H9 (cell line): ENCODE measurements around the gene FRMPD1. TPM values are rescaled to one million over a fixed set of nuclear protein-coding genes. Genes with fewer than 3 reads are reported as not detected.

Experiments
- DNase-seq: peaks from one replicate; pipeline ENCODE4 v3.0.0-alpha.2; 2017
- H2AFZ ChIP-seq: one replicate; pipeline ENCODE4 v1.6.1; 2013; ENCODE audit warnings: mild to moderate bottlenecking, low read length, control low read depth, moderate library complexity
- H2AK5ac ChIP-seq: 2 replicates; pipeline ENCODE4 v1.6.1; 2013; ENCODE audit warnings: low read length, control low read depth, mixed read lengths; ENCODE audit not compliant: insufficient read length
- H2BK120ac ChIP-seq: one replicate; pipeline ENCODE4 v1.6.1; 2013; ENCODE audit warnings: low read depth, mild to moderate bottlenecking, low read length, control low read depth, inconsistent platforms; ENCODE audit not compliant: poor library complexity, severe bottlenecking
- H2BK12ac ChIP-seq: 2 replicates; pipeline ENCODE4 v1.6.1; 2013; ENCODE audit warnings: low read length, control low read depth, mixed read lengths, low read depth; ENCODE audit not compliant: insufficient read length
- H2BK15ac ChIP-seq: 2 replicates; pipeline ENCODE4 v1.6.1; 2013; ENCODE audit warnings: low read depth, low read length, control low read depth
- H2BK20ac ChIP-seq: one replicate; pipeline ENCODE4 v1.6.1; 2013; ENCODE audit warnings: low read depth, mild to moderate bottlenecking, low read length, control low read depth, inconsistent platforms; ENCODE audit not compliant: poor library complexity, severe bottlenecking
- H2BK5ac ChIP-seq: 2 replicates; pipeline ENCODE4 v1.6.1; 2013; ENCODE audit warnings: low read length, control low read depth, mixed read lengths; ENCODE audit not compliant: insufficient read length
- H3K14ac ChIP-seq: 2 replicates; pipeline ENCODE4 v1.6.1; 2013; ENCODE audit warnings: low read length, control low read depth; ENCODE audit not compliant: insufficient read depth
- H3K18ac ChIP-seq: 2 replicates; pipeline ENCODE4 v1.6.1; 2013; ENCODE audit warnings: low read depth, mild to moderate bottlenecking, mixed read lengths, low read length, control low read depth; ENCODE audit not compliant: insufficient read length
- H3K23ac ChIP-seq: 2 replicates; pipeline ENCODE4 v1.6.1; 2013; ENCODE audit warnings: low read length, control low read depth, mixed read lengths, low read depth; ENCODE audit not compliant: insufficient read length
- H3K23me2 ChIP-seq: 2 replicates; pipeline ENCODE4 v1.6.1; 2013; ENCODE audit warnings: low read depth, mild to moderate bottlenecking, mixed read lengths, low read length, control low read depth; ENCODE audit not compliant: insufficient read length, poor library complexity, severe bottlenecking
- H3K27ac ChIP-seq: 2 replicates; pipeline ENCODE4 v1.5.1; 2013; ENCODE audit warnings: low read length, control low read depth, mixed read lengths, low read depth; ENCODE audit not compliant: insufficient read length
- H3K27me3 ChIP-seq: 2 replicates; pipeline ENCODE4 v1.6.1; 2013; ENCODE audit warnings: low read length, control low read depth, inconsistent platforms; ENCODE audit not compliant: insufficient read depth
- H3K4ac ChIP-seq: 2 replicates; pipeline ENCODE4 v1.6.1; 2013; ENCODE audit warnings: low read depth, mild to moderate bottlenecking, control low read depth, inconsistent platforms, low read length, moderate library complexity
- H3K4me1 ChIP-seq: 2 replicates; pipeline ENCODE4 v1.6.1; 2013; ENCODE audit warnings: low read length, control low read depth, inconsistent platforms; ENCODE audit not compliant: insufficient read depth
- H3K4me2 ChIP-seq: 2 replicates; pipeline ENCODE4 v1.6.1; 2013; ENCODE audit warnings: low read length, control low read depth, mixed read lengths; ENCODE audit not compliant: insufficient read length, insufficient read depth
- H3K56ac ChIP-seq: 2 replicates; pipeline ENCODE4 v1.6.1; 2013; ENCODE audit warnings: low read depth, mild to moderate bottlenecking, mixed read lengths, low read length, control low read depth; ENCODE audit not compliant: insufficient read length
- H3K79me1 ChIP-seq: 2 replicates; pipeline ENCODE4 v1.6.1; 2013; ENCODE audit warnings: low read depth, mild to moderate bottlenecking, moderate library complexity, low read length, control low read depth, inconsistent platforms; ENCODE audit not compliant: insufficient read depth, poor library complexity, severe bottlenecking
- H3K79me2 ChIP-seq: 2 replicates; pipeline ENCODE4 v1.6.1; 2013; ENCODE audit warnings: low read length, control low read depth, inconsistent platforms; ENCODE audit not compliant: insufficient read depth
- H3K9ac ChIP-seq: 2 replicates; pipeline ENCODE4 v1.6.1; 2013; ENCODE audit warnings: low read length, control low read depth, mixed read lengths; ENCODE audit not compliant: insufficient read length; ENCODE audit errors: extremely low read depth
- H3K9me3 ChIP-seq: one replicate; pipeline ENCODE4 v1.6.1; 2013; ENCODE audit warnings: low read depth, low read length, inconsistent platforms; ENCODE audit not compliant: control insufficient read depth
- H3T11ph ChIP-seq: one replicate; pipeline ENCODE4 v1.6.1; 2013; ENCODE audit warnings: mild to moderate bottlenecking, low read length, control low read depth, inconsistent platforms
- H4K20me1 ChIP-seq: one replicate; pipeline ENCODE4 v1.6.1; 2013; ENCODE audit not compliant: control insufficient read depth, insufficient read length, insufficient read depth
- H4K5ac ChIP-seq: 2 replicates; pipeline ENCODE4 v1.6.1; 2013; ENCODE audit warnings: low read depth, mild to moderate bottlenecking, mixed read lengths, low read length, control low read depth; ENCODE audit not compliant: insufficient read length
- H4K8ac ChIP-seq: replicated peaks from 2 replicates; pipeline ENCODE4 v1.6.1; 2013; ENCODE audit warnings: low read length, control low read depth, mixed read lengths, low read depth; ENCODE audit not compliant: insufficient read length
- H4K91ac ChIP-seq: 2 replicates; pipeline ENCODE4 v1.6.1; 2013; ENCODE audit warnings: low read depth, mild to moderate bottlenecking, moderate library complexity, mixed read lengths, low read length, control low read depth; ENCODE audit not compliant: insufficient read length
- H3K27ac Mint-ChIP-seq, 3 experiments: 2 replicates in 2 of 3; 3 replicates in 1 of 3; pipeline ENCODE4 v1.8.0; 2020 to 2021; ENCODE audit warnings: mixed read lengths in 3 of 3, mild to moderate bottlenecking in 1 of 3, moderate library complexity in 1 of 3
- H3K27me3 Mint-ChIP-seq: 2 replicates; pipeline ENCODE4 v1.8.0; 2021; ENCODE audit warnings: low read depth, mild to moderate bottlenecking, moderate library complexity, mixed read lengths
- H3K36me3 Mint-ChIP-seq, 3 experiments: 2 replicates in 2 of 3; 3 replicates in 1 of 3; pipeline ENCODE4 v1.8.0; 2020 to 2021; ENCODE audit warnings: low read depth in 3 of 3, mixed read lengths in 3 of 3; ENCODE audit not compliant: insufficient read depth in 1 of 3
- H3K4me1 Mint-ChIP-seq, 2 experiments: 2 replicates each; pipeline ENCODE4 v1.8.0; 2020; ENCODE audit warnings: mixed read lengths in 2 of 2
- H3K4me3 Mint-ChIP-seq, 2 experiments: 2 replicates in 1 of 2; 3 replicates in 1 of 2; pipeline ENCODE4 v1.8.0; 2020 to 2021; ENCODE audit warnings: mild to moderate bottlenecking in 2 of 2, mixed read lengths in 2 of 2, moderate library complexity in 1 of 2
- H3K9me3 Mint-ChIP-seq, 2 experiments: 2 replicates in 1 of 2; 3 replicates in 1 of 2; pipeline ENCODE4 v1.8.0; 2020; ENCODE audit warnings: mild to moderate bottlenecking in 2 of 2, mixed read lengths in 2 of 2, moderate library complexity in 1 of 2
- CTCF ChIP-seq: fragments of 200-600 bp; sonication (generic); conservative IDR thresholded peaks from 3 replicates; pipeline ENCODE4 v1.8.0; 2021; ENCODE audit warnings: antibody characterized with exemption, mild to moderate bottlenecking
- WGBS: extraction: QIAGEN DNeasy Blood & Tissue Kit; methylation state at CpG from one replicate; pipeline ENCODE4 v1.1.7; 2013; ENCODE audit warnings: missing lambda C conversion rate, low lambda C conversion rate, mixed read lengths; ENCODE audit not compliant: insufficient read length; ENCODE audit errors: extremely low coverage; 5-methylcytosine and 5-hydroxymethylcytosine counted together
- total RNA-seq: library from RNA; stranded (reverse); gene quantifications from 2 replicates; pipeline ENCODE4 v1.2.1, GENCODE V29; 2021

The FRMPD1 gene
- total RNA-seq, 1 experiment from 2014 or later = 0.04 TPM

DNA sequence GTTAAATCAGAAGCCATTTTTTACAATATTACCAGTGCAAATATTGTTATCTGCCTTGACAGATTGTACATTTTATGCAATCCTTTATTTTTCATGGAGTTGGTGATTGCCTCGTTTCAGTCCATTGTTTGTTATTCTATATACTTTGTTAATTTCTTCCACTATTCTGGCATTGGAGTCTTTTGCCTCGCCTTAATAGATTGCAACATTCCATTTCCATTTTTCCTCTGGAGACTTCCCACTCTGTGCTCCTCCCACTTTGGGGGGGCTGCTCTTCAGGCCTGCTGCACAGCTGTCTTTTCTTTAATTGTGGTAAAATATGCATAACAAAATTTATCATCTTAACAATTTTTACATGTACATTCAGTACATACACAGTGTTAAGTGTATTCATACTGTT is 145.5 kb downstream of the FRMPD1 start:
- no peak overlapping the region for H2BK5ac ChIP-seq
- no peak overlapping the region for H3K27ac ChIP-seq
- no peak overlapping the region for H3T11ph ChIP-seq
- no peak for DNase-seq
- no peaks in the 10 kb centered on the region; a peak in 1 of 7 replicates for H3K36me3 Mint-ChIP-seq
- H3K79me2 ChIP-seq = no peaks in the 10 kb centered on the region
- H4K20me1 ChIP-seq = no peaks in the 10 kb centered on the region
- no peaks in the 10 kb centered on the region for H3K27me3 ChIP-seq
- no peak overlapping the region for H2AK5ac ChIP-seq
- no peak overlapping the region for H2BK12ac ChIP-seq
- H3K23me2 ChIP-seq = peaks cover 6% of the 10 kb centered on the region
- no peak overlapping the region for H3K4me3 Mint-ChIP-seq
- peaks cover 24% of the 10 kb centered on the region for H3K27me3 Mint-ChIP-seq
- H2BK120ac ChIP-seq = no peak overlapping the region
- H3K9me3 ChIP-seq = no peaks in the 10 kb centered on the region
- H3K27ac Mint-ChIP-seq = no peak overlapping the region
- H2BK15ac ChIP-seq = no peak overlapping the region
- peaks cover 9 to 14% of the 10 kb centered on the region in 2 experiments for H3K4me1 Mint-ChIP-seq
- H3K9ac ChIP-seq = no peak overlapping the region
- H3K56ac ChIP-seq = no peak overlapping the region
- no peak overlapping the region for H4K91ac ChIP-seq
- no peak overlapping the region for H4K8ac ChIP-seq
- H4K5ac ChIP-seq = no peak overlapping the region
- no peaks in the 10 kb centered on the region for H3K79me1 ChIP-seq
- H3K18ac ChIP-seq = no peak overlapping the region
- H3K14ac ChIP-seq = no peak overlapping the region
- no peak overlapping the region for H3K4ac ChIP-seq
- no peak overlapping the region for H2AFZ ChIP-seq
- no peak for TF ChIP-seq CTCF
- no peak overlapping the region for H2BK20ac ChIP-seq
- H3K4me2 ChIP-seq = no peak overlapping the region
- H3K23ac ChIP-seq = no peak overlapping the region
- no peaks in the 10 kb centered on the region for H3K4me1 ChIP-seq
- no peaks in the 10 kb centered on the region for H3K9me3 Mint-ChIP-seq
- WGBS = no CpG with 5 or more reads among the region's 2 CpGs

Other genes with a start within 250 kb of the FRMPD1 start
- 97.2 and 97.9 TPM in 2 replicates for gene GRHPR, start 228.3 kb upstream of the FRMPD1 start, total RNA-seq
- 9.1 and 9.9 TPM in 2 replicates for gene ZBTB5, start 185.5 kb upstream of the FRMPD1 start, total RNA-seq
- 45.6 and 45.8 TPM in 2 replicates for gene POLR1E, start 165.0 kb upstream of the FRMPD1 start, total RNA-seq
- gene FBXO10, start 74.6 kb upstream of the FRMPD1 start, total RNA-seq = 16.2 and 16.8 TPM in 2 replicates
- gene TOMM5, start 58.4 kb upstream of the FRMPD1 start, total RNA-seq = 123 and 124 TPM in 2 replicates
- gene TRMT10B, start 102.9 kb downstream of the FRMPD1 start, total RNA-seq = 5.0 and 5.7 TPM in 2 replicates
- gene EXOSC3, start 134.1 kb downstream of the FRMPD1 start, total RNA-seq = 81.0 and 93.8 TPM in 2 replicates
- gene DCAF10, start 149.8 kb downstream of the FRMPD1 start, total RNA-seq = 13.4 and 14.2 TPM in 2 replicates